ENCODE results near the gene SCYL1.

The SCYL1 gene

GRCh38 chr11:65571420-65571819, 46.5 kb downstream of the SCYL1 start:
- no peak for DNase-seq (ENCODE audit: low read depth)

GRCh38 chr11:65571940-65572339, 47.1 kb downstream of the SCYL1 start:
- DNase-seq (ENCODE audit: low read depth) = no peak

GRCh38 chr11:65572356-65573051, 47.6 kb downstream of the SCYL1 start, which contains the start of gene FAM89B:
TSS of gene FAM89B (plus strand) at chr11:65572538. CDS start at chr11:65572670, 132 bp downstream.
- DNase-seq (ENCODE audit: low read depth) = peak; percentile 91

DNA sequence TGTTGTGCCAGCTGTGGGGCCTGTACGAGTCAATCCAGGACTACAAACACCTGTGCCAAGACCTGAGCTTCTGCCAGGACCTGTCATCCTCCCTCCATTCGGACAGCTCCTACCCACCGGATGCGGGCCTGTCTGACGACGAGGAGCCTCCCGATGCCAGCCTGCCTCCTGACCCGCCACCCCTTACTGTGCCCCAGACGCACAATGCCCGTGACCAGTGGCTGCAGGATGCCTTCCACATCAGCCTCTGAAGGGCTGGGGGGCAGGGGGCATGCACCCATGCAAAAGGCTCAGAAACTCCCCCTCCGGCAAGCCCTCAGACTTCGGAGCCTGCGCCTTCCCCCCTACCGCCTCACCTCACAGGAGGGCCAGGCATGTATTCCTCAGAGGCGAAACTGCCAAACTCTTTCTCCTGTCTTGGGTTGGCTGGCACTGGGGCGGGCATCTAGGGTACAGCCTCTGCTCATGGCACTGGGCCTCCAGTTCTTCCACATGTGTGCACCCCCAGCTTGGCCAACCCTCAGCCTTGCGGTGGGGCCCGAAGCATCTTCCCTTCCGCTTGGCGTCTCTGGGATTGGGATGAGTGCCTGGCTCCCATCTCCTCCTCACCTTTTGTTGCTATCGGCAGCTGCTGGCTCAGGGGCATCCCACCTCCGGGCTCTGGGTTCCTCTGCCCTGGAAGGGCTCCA, 48.7 kb downstream of the SCYL1 start:
- no peak for DNase-seq (ENCODE audit: low read depth)

GRCh38 chr11:65574109-65574810, 49.4 kb downstream of the SCYL1 start:
- DNase-seq (ENCODE audit: low read depth) = peak; percentile 74

DNA sequence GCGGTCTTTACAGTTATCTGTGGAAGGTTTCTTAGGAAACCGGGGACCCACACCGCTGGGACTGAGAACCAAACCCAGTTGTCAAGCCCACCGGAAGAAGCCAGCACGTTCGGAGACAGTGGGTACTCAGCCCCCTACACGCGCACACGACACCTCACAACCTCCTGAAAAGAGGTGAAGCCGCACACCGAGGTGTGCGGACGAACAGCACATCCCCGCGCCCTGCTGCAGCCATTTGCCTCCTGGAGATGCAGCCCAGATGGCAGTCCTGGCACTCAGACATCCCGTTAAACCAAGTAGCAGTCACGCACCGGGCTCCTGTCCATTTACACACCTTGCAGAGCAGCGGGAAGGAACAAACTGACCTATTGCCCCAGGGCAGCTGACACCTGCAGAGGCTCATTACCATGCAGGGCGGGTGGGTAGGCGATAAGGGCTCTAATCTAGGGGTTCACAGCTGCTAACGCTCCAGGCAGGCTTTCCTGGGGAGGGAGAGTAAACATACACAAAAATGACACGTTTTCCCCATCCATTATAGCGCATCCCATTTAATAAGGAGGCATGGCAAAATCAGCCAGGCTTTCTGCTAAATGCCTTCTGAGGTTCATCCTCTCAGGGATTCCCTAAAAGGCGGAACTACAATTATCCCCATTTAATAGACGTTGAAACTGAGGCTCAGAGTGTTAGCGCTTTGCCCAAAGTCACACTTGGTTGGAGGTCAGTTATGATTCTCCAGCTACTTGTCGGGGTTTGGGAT, 50.1 kb downstream of the SCYL1 start:
- no peak for DNase-seq (ENCODE audit: low read depth)

DNA sequence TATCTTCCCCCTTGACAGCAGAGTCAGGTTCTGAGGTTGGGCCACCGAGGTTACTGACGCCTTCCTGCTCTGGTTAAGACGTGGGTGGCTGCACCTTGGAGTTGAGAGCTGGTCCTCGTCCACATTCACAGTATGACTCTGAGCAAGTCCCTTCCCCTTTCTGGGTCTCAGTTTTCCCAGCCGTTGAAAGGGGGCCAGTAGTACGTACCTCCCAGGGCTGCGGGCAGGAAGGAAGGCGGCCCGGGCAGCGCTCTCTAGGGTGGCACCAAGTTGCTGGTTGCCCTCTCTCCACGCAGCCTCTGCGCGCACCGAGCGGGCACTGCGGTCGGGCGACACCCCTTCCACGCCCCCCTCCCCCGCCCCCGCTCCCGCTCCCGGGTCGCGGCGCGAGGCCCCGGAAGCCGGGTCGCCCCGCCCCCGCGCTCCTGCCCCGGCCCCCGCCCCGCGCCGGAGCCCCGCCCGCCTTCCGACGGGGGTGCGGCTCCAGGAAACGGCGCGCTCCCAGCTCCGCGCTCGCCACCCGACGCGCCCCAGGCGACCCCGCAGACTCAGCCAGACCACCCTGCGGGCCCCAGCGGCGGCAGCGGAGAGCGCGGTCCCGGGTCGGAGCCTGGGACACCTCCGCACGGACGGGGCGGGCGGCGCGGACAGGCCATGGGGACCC, 50.8 kb downstream of the SCYL1 start, which contains the start of gene EHBP1L1:
EHBP1L1 (plus strand) TSS at position 486 of the 664 bp plus-strand sequence. CDS start 250 bp downstream, outside the sequence.
- peak; percentile 63 for DNase-seq (ENCODE audit: low read depth)

GRCh38 chr11:65576232-65576866, 51.5 kb downstream of the SCYL1 start:
- no peak for DNase-seq (ENCODE audit: low read depth)

- DNase-seq (ENCODE audit: low read depth) = no peak
Observed at GRCh38 chr11:65576867-65577755, 52.2 kb downstream of the SCYL1 start.

GRCh38 chr11:65577756-65578109, 52.9 kb downstream of the SCYL1 start:
- no peak for DNase-seq (ENCODE audit: low read depth)

GRCh38 chr11:65578134-65578533, 53.3 kb downstream of the SCYL1 start:
- no peak for DNase-seq (ENCODE audit: low read depth)

DNA sequence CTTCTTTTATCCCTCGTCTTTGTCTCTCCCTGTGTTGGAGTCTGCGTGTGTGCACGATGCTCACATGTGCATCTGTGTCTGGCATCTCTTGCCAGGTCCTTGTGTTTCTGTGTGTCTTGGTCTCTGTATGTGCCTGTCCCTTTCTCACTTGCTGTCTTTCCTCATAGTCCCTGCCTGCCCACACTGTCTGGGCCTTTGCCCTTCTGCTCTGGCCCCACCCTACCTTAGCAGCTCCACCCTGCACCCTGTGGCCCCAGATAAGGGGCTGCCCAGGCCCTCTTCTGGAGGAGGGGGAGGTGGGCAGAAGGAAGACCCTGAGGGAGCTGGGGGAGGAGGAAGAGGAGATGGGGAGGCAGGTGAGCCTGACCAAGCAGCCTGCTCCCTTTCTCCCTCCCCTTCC, 53.8 kb downstream of the SCYL1 start:
- DNase-seq (ENCODE audit: low read depth) = no peak

DNA sequence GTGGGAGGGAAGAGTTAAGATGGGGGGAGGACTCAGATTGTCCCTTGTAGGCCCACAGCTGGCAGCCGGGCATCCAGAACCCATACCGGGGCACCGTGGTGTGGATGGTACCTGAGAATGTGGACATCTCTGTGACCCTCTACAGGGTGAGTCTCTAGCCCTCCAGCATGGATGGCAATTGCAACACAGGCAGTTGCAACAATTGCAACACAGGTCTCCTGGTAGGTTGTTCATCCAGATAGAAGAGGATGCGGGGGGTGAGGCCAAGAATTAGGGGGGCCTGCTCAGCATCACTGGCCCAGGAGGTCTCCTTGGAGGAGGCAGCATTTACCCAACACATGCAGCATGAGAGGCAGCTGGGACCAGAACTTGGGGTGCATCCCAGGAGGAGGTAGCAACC, 54.4 kb downstream of the SCYL1 start:
- no peak for DNase-seq (ENCODE audit: low read depth)

DNA sequence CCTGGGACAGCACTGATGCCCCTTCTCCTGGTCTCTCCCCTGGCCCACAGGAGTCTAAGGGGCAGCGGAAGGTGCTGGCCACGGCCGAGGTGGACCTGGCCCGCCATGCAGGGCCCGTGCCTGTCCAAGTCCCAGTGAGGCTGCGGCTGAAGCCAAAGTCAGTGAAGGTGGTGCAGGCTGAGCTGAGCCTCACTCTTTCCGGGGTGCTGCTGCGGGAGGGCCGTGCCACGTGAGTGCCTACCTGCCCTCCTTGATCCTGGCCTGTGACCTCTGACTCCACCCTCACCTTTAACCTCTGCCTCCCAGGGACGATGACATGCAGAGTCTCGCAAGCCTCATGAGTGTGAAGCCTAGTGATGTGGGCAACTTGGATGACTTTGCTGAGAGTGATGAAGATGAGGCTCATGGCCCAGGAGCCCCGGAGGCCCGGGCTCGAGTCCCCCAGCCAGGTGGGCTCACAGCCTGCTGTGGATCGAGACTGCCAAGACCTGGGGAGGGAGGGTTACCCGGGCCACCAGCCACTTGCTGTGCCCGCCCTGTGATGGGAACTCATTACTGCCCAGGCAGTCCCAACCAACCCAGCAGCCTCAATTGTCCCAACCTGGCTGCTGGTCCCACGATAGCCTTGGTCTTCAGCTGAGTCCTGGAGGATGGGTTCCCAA, 55.3 kb downstream of the SCYL1 start:
- no peak for DNase-seq (ENCODE audit: low read depth)

DNA sequence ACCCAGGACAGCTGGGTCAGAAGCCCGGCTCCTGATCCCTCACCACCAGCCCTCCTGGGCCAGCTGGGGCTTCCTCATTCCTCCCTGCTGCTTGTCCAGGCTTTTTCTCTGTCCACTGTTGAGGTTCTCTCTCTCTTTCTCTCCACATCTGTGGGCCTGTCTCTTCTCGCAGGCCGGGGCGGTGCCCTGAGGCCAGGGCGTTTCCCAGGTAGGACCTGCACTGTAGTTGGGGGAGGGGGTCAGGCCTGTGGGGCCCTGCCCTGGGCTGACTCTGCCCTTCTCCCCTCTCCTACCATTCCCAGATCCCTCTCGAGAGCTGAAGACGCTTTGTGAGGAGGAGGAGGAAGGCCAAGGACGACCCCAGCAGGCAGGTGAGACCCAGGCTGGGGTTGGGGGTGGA, 55.9 kb downstream of the SCYL1 start:
- no peak for DNase-seq (ENCODE audit: low read depth)

GRCh38 chr11:65581928-65582327, 57.0 kb downstream of the SCYL1 start:
- no peak for DNase-seq (ENCODE audit: low read depth)

DNA sequence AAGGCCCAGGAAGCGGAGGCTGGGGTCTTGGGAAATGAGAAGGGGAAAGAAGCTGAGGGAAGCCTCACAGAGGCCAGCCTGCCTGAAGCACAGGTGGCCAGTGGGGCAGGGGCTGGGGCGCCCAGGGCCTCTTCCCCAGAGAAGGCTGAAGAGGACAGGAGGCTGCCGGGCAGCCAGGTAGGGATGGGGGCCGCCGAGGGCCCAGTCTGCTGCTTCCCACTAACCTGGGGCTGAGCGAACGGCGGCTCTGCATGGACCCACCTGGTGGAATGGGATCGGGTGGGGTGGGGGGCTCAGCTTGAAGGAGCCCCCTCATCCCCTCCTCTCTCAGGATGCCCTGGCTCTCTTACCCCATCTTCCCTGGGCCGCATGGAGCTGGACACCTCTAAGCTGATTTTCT, 58.7 kb downstream of the SCYL1 start:
- DNase-seq (ENCODE audit: low read depth) = no peak

GRCh38 chr11:65584106-65584505, 59.2 kb downstream of the SCYL1 start:
- DNase-seq (ENCODE audit: low read depth) = no peak

- no peak for DNase-seq (ENCODE audit: low read depth)
Observed at GRCh38 chr11:65584723-65585171, 59.9 kb downstream of the SCYL1 start.
